H9 (cell line): Measurements from ENCODE around the gene PPP1R13L. TPM values are rescaled to one million over a fixed set of nuclear protein-coding genes. Genes with fewer than 3 reads are reported as not detected.
"Not testable (repeated sequence)": the region's sequence is repeated elsewhere in the genome, so short reads cannot be mapped to it uniquely, and the experiment has no call there.

Experiments
- DNase-seq: peaks from one replicate; pipeline ENCODE4 v3.0.0-alpha.2; 2017
- H2AFZ ChIP-seq: one replicate; pipeline ENCODE4 v1.6.1; 2013; ENCODE audit warnings: mild to moderate bottlenecking, low read length, control low read depth, moderate library complexity
- H2AK5ac ChIP-seq: 2 replicates; pipeline ENCODE4 v1.6.1; 2013; ENCODE audit warnings: low read length, control low read depth, mixed read lengths; ENCODE audit not compliant: insufficient read length
- H2BK120ac ChIP-seq: one replicate; pipeline ENCODE4 v1.6.1; 2013; ENCODE audit warnings: low read depth, mild to moderate bottlenecking, low read length, control low read depth, inconsistent platforms; ENCODE audit not compliant: poor library complexity, severe bottlenecking
- H2BK12ac ChIP-seq: 2 replicates; pipeline ENCODE4 v1.6.1; 2013; ENCODE audit warnings: low read length, control low read depth, mixed read lengths, low read depth; ENCODE audit not compliant: insufficient read length
- H2BK15ac ChIP-seq: 2 replicates; pipeline ENCODE4 v1.6.1; 2013; ENCODE audit warnings: low read depth, low read length, control low read depth
- H2BK20ac ChIP-seq: one replicate; pipeline ENCODE4 v1.6.1; 2013; ENCODE audit warnings: low read depth, mild to moderate bottlenecking, low read length, control low read depth, inconsistent platforms; ENCODE audit not compliant: poor library complexity, severe bottlenecking
- H2BK5ac ChIP-seq: 2 replicates; pipeline ENCODE4 v1.6.1; 2013; ENCODE audit warnings: low read length, control low read depth, mixed read lengths; ENCODE audit not compliant: insufficient read length
- H3K14ac ChIP-seq: 2 replicates; pipeline ENCODE4 v1.6.1; 2013; ENCODE audit warnings: low read length, control low read depth; ENCODE audit not compliant: insufficient read depth
- H3K18ac ChIP-seq: 2 replicates; pipeline ENCODE4 v1.6.1; 2013; ENCODE audit warnings: low read depth, mild to moderate bottlenecking, mixed read lengths, low read length, control low read depth; ENCODE audit not compliant: insufficient read length
- H3K23ac ChIP-seq: 2 replicates; pipeline ENCODE4 v1.6.1; 2013; ENCODE audit warnings: low read length, control low read depth, mixed read lengths, low read depth; ENCODE audit not compliant: insufficient read length
- H3K23me2 ChIP-seq: 2 replicates; pipeline ENCODE4 v1.6.1; 2013; ENCODE audit warnings: low read depth, mild to moderate bottlenecking, mixed read lengths, low read length, control low read depth; ENCODE audit not compliant: insufficient read length, poor library complexity, severe bottlenecking
- H3K27ac ChIP-seq: 2 replicates; pipeline ENCODE4 v1.5.1; 2013; ENCODE audit warnings: low read length, control low read depth, mixed read lengths, low read depth; ENCODE audit not compliant: insufficient read length
- H3K27me3 ChIP-seq: 2 replicates; pipeline ENCODE4 v1.6.1; 2013; ENCODE audit warnings: low read length, control low read depth, inconsistent platforms; ENCODE audit not compliant: insufficient read depth
- H3K4ac ChIP-seq: 2 replicates; pipeline ENCODE4 v1.6.1; 2013; ENCODE audit warnings: low read depth, mild to moderate bottlenecking, control low read depth, inconsistent platforms, low read length, moderate library complexity
- H3K4me1 ChIP-seq: 2 replicates; pipeline ENCODE4 v1.6.1; 2013; ENCODE audit warnings: low read length, control low read depth, inconsistent platforms; ENCODE audit not compliant: insufficient read depth
- H3K4me2 ChIP-seq: 2 replicates; pipeline ENCODE4 v1.6.1; 2013; ENCODE audit warnings: low read length, control low read depth, mixed read lengths; ENCODE audit not compliant: insufficient read length, insufficient read depth
- H3K56ac ChIP-seq: 2 replicates; pipeline ENCODE4 v1.6.1; 2013; ENCODE audit warnings: low read depth, mild to moderate bottlenecking, mixed read lengths, low read length, control low read depth; ENCODE audit not compliant: insufficient read length
- H3K79me1 ChIP-seq: 2 replicates; pipeline ENCODE4 v1.6.1; 2013; ENCODE audit warnings: low read depth, mild to moderate bottlenecking, moderate library complexity, low read length, control low read depth, inconsistent platforms; ENCODE audit not compliant: insufficient read depth, poor library complexity, severe bottlenecking
- H3K79me2 ChIP-seq: 2 replicates; pipeline ENCODE4 v1.6.1; 2013; ENCODE audit warnings: low read length, control low read depth, inconsistent platforms; ENCODE audit not compliant: insufficient read depth
- H3K9ac ChIP-seq: 2 replicates; pipeline ENCODE4 v1.6.1; 2013; ENCODE audit warnings: low read length, control low read depth, mixed read lengths; ENCODE audit not compliant: insufficient read length; ENCODE audit errors: extremely low read depth
- H3K9me3 ChIP-seq: one replicate; pipeline ENCODE4 v1.6.1; 2013; ENCODE audit warnings: low read depth, low read length, inconsistent platforms; ENCODE audit not compliant: control insufficient read depth
- H3T11ph ChIP-seq: one replicate; pipeline ENCODE4 v1.6.1; 2013; ENCODE audit warnings: mild to moderate bottlenecking, low read length, control low read depth, inconsistent platforms
- H4K20me1 ChIP-seq: one replicate; pipeline ENCODE4 v1.6.1; 2013; ENCODE audit not compliant: control insufficient read depth, insufficient read length, insufficient read depth
- H4K5ac ChIP-seq: 2 replicates; pipeline ENCODE4 v1.6.1; 2013; ENCODE audit warnings: low read depth, mild to moderate bottlenecking, mixed read lengths, low read length, control low read depth; ENCODE audit not compliant: insufficient read length
- H4K8ac ChIP-seq: replicated peaks from 2 replicates; pipeline ENCODE4 v1.6.1; 2013; ENCODE audit warnings: low read length, control low read depth, mixed read lengths, low read depth; ENCODE audit not compliant: insufficient read length
- H4K91ac ChIP-seq: 2 replicates; pipeline ENCODE4 v1.6.1; 2013; ENCODE audit warnings: low read depth, mild to moderate bottlenecking, moderate library complexity, mixed read lengths, low read length, control low read depth; ENCODE audit not compliant: insufficient read length
- H3K27ac Mint-ChIP-seq, 3 experiments: 2 replicates in 2 of 3; 3 replicates in 1 of 3; pipeline ENCODE4 v1.8.0; 2020 to 2021; ENCODE audit warnings: mixed read lengths in 3 of 3, mild to moderate bottlenecking in 1 of 3, moderate library complexity in 1 of 3
- H3K27me3 Mint-ChIP-seq: 2 replicates; pipeline ENCODE4 v1.8.0; 2021; ENCODE audit warnings: low read depth, mild to moderate bottlenecking, moderate library complexity, mixed read lengths
- H3K36me3 Mint-ChIP-seq, 3 experiments: 2 replicates in 2 of 3; 3 replicates in 1 of 3; pipeline ENCODE4 v1.8.0; 2020 to 2021; ENCODE audit warnings: low read depth in 3 of 3, mixed read lengths in 3 of 3; ENCODE audit not compliant: insufficient read depth in 1 of 3
- H3K4me1 Mint-ChIP-seq, 2 experiments: 2 replicates each; pipeline ENCODE4 v1.8.0; 2020; ENCODE audit warnings: mixed read lengths in 2 of 2
- H3K4me3 Mint-ChIP-seq, 2 experiments: 2 replicates in 1 of 2; 3 replicates in 1 of 2; pipeline ENCODE4 v1.8.0; 2020 to 2021; ENCODE audit warnings: mild to moderate bottlenecking in 2 of 2, mixed read lengths in 2 of 2, moderate library complexity in 1 of 2
- H3K9me3 Mint-ChIP-seq, 2 experiments: 2 replicates in 1 of 2; 3 replicates in 1 of 2; pipeline ENCODE4 v1.8.0; 2020; ENCODE audit warnings: mild to moderate bottlenecking in 2 of 2, mixed read lengths in 2 of 2, moderate library complexity in 1 of 2
- WGBS: extraction: QIAGEN DNeasy Blood & Tissue Kit; methylation state at CpG from one replicate; pipeline ENCODE4 v1.1.7; 2013; ENCODE audit warnings: missing lambda C conversion rate, low lambda C conversion rate, mixed read lengths; ENCODE audit not compliant: insufficient read length; ENCODE audit errors: extremely low coverage; 5-methylcytosine and 5-hydroxymethylcytosine counted together
- total RNA-seq: library from RNA; stranded (reverse); gene quantifications from 2 replicates; pipeline ENCODE4 v1.2.1, GENCODE V29; 2021

Gene PPP1R13L
- total RNA-seq, 1 experiment from 2014 or later: 42.6 TPM

DNA sequence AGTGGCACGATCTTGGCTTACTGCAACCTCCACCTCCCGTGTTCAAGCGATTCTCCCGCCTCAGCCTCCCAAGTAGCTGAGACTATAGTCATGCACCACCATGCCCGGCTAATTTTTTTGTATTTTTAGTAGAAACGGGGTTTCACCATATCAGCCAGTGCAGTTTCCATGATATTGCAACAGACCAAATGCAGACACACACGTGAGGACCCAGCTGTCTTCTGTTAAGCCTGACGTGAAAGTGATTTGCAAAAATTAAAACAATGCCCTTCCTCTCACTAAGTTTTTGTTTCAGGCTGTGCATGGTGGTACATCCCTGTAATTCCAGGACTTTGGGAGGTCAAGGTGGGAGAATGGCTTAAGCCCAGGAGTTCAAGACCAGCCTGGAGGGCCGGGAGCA lies 26.1 kb upstream of the PPP1R13L start:
- not testable (repeated sequence) for H3K79me2 ChIP-seq, H3K27me3 Mint-ChIP-seq, H2BK15ac ChIP-seq, H3K9me3 Mint-ChIP-seq, H3K4ac ChIP-seq, H3K9ac ChIP-seq, DNase-seq, H3K9me3 ChIP-seq, H2AFZ ChIP-seq, H4K20me1 ChIP-seq, H3K27ac Mint-ChIP-seq, H4K5ac ChIP-seq, H3K18ac ChIP-seq, H3K36me3 Mint-ChIP-seq, H3K23ac ChIP-seq, H2BK5ac ChIP-seq, H3K56ac ChIP-seq, H3K27me3 ChIP-seq, H3K4me2 ChIP-seq, H3K23me2 ChIP-seq, H3K4me1 Mint-ChIP-seq, H2AK5ac ChIP-seq, H3K14ac ChIP-seq, H3K27ac ChIP-seq, H2BK20ac ChIP-seq, H2BK120ac ChIP-seq, H3T11ph ChIP-seq, H2BK12ac ChIP-seq, H3K79me1 ChIP-seq, H3K4me1 ChIP-seq, H4K8ac ChIP-seq, H4K91ac ChIP-seq
- no CpG with 5 or more reads among the region's 9 CpGs for WGBS
- peak overlapping the region in 1 of 2 experiments; percentile 26; a peak in 1 of 5 replicates for H3K4me3 Mint-ChIP-seq

DNA sequence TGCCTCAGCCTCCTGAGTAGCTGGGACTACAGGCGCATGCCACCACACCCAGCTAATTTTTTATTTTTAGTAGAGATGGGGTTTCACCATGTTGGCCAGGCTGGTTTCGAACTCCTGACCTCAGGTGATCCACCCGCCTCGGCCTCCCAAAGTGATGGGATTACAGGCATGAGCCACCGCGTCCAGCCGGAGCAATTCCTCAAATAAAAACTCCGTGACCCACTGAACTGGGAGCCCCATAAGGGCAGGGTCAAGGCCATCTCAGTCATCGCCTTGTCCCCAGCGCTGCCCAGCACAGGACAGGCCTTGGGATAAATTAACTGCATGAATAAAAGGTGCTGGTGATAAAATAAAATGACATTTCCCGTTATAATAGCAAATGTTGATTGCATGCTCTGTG lies 25.0 kb upstream of the PPP1R13L start:
- H2BK12ac ChIP-seq, H3K4me1 Mint-ChIP-seq, H3K36me3 Mint-ChIP-seq, H3K27ac ChIP-seq, H2BK20ac ChIP-seq, H3T11ph ChIP-seq, H3K79me1 ChIP-seq, H3K79me2 ChIP-seq, H2BK120ac ChIP-seq, H3K14ac ChIP-seq, H3K9me3 ChIP-seq, H3K27ac Mint-ChIP-seq, H4K91ac ChIP-seq, DNase-seq, H4K20me1 ChIP-seq, H2BK15ac ChIP-seq, H4K8ac ChIP-seq, H3K18ac ChIP-seq, H3K27me3 ChIP-seq, H3K56ac ChIP-seq, H3K27me3 Mint-ChIP-seq, H3K4ac ChIP-seq, H3K23ac ChIP-seq, H2BK5ac ChIP-seq, H3K23me2 ChIP-seq, H2AK5ac ChIP-seq, H3K9me3 Mint-ChIP-seq, H3K4me1 ChIP-seq, H2AFZ ChIP-seq, H3K9ac ChIP-seq, H3K4me2 ChIP-seq, H4K5ac ChIP-seq: not testable (repeated sequence)
- WGBS: no CpG with 5 or more reads among the region's 11 CpGs
- H3K4me3 Mint-ChIP-seq: peak overlapping the region in 1 of 2 experiments; percentile 38; a peak in 1 of 5 replicates
